Mesendoderm (in vitro differentiated cells): Measurements from ENCODE around the gene AGRN.
A peak's percentile ranks its signal among the peaks of the same experiment; 100 is the strongest.

ENCODE experiments used
- DNase-seq: peaks from one replicate; pipeline ENCODE4 v3.0.0; 2013
- H2AK5ac ChIP-seq: 2 replicates; pipeline ENCODE4 v1.6.1; 2013; ENCODE audit warnings: low read length, inconsistent platforms
- H2BK120ac ChIP-seq: 2 replicates; pipeline ENCODE4 v1.6.1; 2013; ENCODE audit warnings: low read depth, mild to moderate bottlenecking, low read length, moderate library complexity, mixed read lengths
- H2BK15ac ChIP-seq: replicated peaks from 2 replicates; pipeline ENCODE4 v1.6.1; 2013; ENCODE audit warnings: low read depth, mild to moderate bottlenecking, moderate library complexity
- H2BK5ac ChIP-seq: 2 replicates; pipeline ENCODE4 v1.6.1; 2013; ENCODE audit warnings: low read length, inconsistent platforms
- H3K18ac ChIP-seq: 2 replicates; pipeline ENCODE4 v1.6.1; 2013; ENCODE audit warnings: mild to moderate bottlenecking, low read length, mixed read lengths
- H3K23ac ChIP-seq: one replicate; pipeline ENCODE4 v1.6.1; 2013; ENCODE audit warnings: low read length
- H3K27ac ChIP-seq: 2 replicates; pipeline ENCODE4 v1.5.1; 2013; ENCODE audit warnings: low read depth, mild to moderate bottlenecking, inconsistent platforms, low read length, moderate library complexity
- H3K27me3 ChIP-seq: 2 replicates; pipeline ENCODE4 v1.6.1; 2013; ENCODE audit warnings: low read length, control low read depth, mild to moderate bottlenecking, inconsistent platforms; ENCODE audit not compliant: insufficient read depth, poor library complexity
- H3K36me3 ChIP-seq: 2 replicates; pipeline ENCODE4 v1.6.1; 2013; ENCODE audit warnings: low read length, inconsistent platforms; ENCODE audit not compliant: control insufficient read depth, insufficient read depth
- H3K4ac ChIP-seq: one replicate; pipeline ENCODE4 v1.6.1; 2013; ENCODE audit warnings: low read depth, mild to moderate bottlenecking, low read length, moderate library complexity
- H3K4me1 ChIP-seq: 2 replicates; pipeline ENCODE4 v1.6.1; 2013; ENCODE audit warnings: low read depth, low read length, inconsistent platforms; ENCODE audit not compliant: control insufficient read depth
- H3K4me2 ChIP-seq: 2 replicates; pipeline ENCODE4 v1.6.1; 2013; ENCODE audit warnings: low read length
- H3K4me3 ChIP-seq: 2 replicates; pipeline ENCODE4 v1.5.1; 2013; ENCODE audit warnings: mild to moderate bottlenecking, low read length
- H3K56ac ChIP-seq: one replicate; pipeline ENCODE4 v1.6.1; 2013; ENCODE audit warnings: low read length
- H3K79me1 ChIP-seq: 2 replicates; pipeline ENCODE4 v1.6.1; 2013; ENCODE audit warnings: low read length, inconsistent platforms
- H3K79me2 ChIP-seq: 2 replicates; pipeline ENCODE4 v1.6.1; 2013; ENCODE audit warnings: mild to moderate bottlenecking, low read length; ENCODE audit not compliant: control insufficient read depth, insufficient read depth
- H3K9ac ChIP-seq: 2 replicates; pipeline ENCODE4 v1.6.1; 2013; ENCODE audit warnings: low read length, inconsistent platforms
- H4K5ac ChIP-seq: one replicate; pipeline ENCODE4 v1.6.1; 2013; ENCODE audit warnings: low read length
- H4K8ac ChIP-seq: one replicate; pipeline ENCODE4 v1.6.1; 2013; ENCODE audit warnings: low read depth, mild to moderate bottlenecking, control low read depth, low read length, moderate library complexity
- WGBS: extraction: QIAGEN DNeasy Blood & Tissue Kit; methylation state at CpG from one replicate; pipeline ENCODE4 v1.1.7; 2013; ENCODE audit warnings: low lambda C conversion rate, missing lambda C conversion rate; ENCODE audit not compliant: insufficient coverage; ENCODE audit errors: extremely low coverage; 5-methylcytosine and 5-hydroxymethylcytosine counted together

Gene AGRN

GRCh38 chr1:1034439-1034781 is 14.5 kb downstream of the AGRN start:
- no peak overlapping the region for H2BK120ac ChIP-seq
- H3K4me1 ChIP-seq, result no peaks in the 10 kb centered on the region

DNA sequence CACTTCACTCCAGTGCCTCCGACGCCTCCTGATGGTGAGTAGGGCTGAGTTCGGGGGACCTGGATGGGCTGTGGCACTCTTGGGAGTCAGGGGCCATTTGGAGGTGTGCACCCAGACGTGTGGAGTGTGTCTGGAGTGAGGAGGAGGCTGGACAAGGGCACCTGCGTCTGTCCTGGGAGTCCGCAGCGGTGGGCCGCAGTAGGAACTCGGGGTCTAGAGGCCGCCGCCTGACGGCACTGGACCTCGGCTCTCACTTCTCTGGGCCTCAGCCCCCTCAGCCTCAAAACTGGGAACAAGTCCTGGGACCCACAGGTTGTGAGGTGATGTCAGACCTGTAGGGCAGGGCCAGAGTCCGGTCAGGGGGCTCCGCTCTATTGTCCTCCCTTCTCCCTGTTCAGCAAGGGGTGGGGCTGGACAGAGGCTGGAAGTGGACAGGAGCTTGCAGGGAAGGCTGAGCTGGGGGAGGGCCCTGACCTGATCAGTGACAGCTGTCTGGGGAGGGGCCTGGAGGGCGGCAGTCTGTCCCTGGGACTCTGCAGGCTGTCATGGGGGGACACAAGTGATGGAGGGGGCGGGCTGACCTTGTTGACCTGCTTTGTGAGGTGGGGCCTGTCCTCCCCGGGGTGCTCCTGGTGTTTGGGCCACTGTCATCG is 15.5 kb downstream of the AGRN start:
- no peak overlapping the region for H3K4ac ChIP-seq
- H2BK120ac ChIP-seq, result no peak overlapping the region

More at GRCh38 chr1:1034439-1034781, 14.5 kb downstream of the AGRN start:
- H3K36me3 ChIP-seq, result no peaks in the 10 kb centered on the region
- no peak overlapping the region for H3K18ac ChIP-seq
- peak overlapping the region; percentile 71 for H3K9ac ChIP-seq
- no peak overlapping the region for H4K8ac ChIP-seq
- H2BK5ac ChIP-seq, result no peak overlapping the region
- no peaks in the 10 kb centered on the region for H3K79me1 ChIP-seq
- no peak overlapping the region for H4K5ac ChIP-seq
- no peak overlapping the region for H3K4ac ChIP-seq
- H3K23ac ChIP-seq, result peak overlapping the region; percentile 94
- no peak overlapping the region for H2AK5ac ChIP-seq
- peak; percentile 48 for DNase-seq
- no peaks in the 10 kb centered on the region for H3K79me2 ChIP-seq
- H3K27ac ChIP-seq, result no peak overlapping the region
- peak overlapping the region; percentile 74 for H3K56ac ChIP-seq
- no CpG with 5 or more reads among the region's 30 CpGs for WGBS
- H2BK15ac ChIP-seq, result no peak overlapping the region
- peak overlapping the region; percentile 70 for H3K4me2 ChIP-seq
- H3K4me3 ChIP-seq, result no peak overlapping the region
- no peaks in the 10 kb centered on the region for H3K27me3 ChIP-seq

GRCh38 chr1:1037366-1038327 is 17.7 kb downstream of the AGRN start:
- Histone ChIP-seq H4K5ac (no peak overlapping the region), H3K36me3 (no peaks in the 10 kb centered on the region), H3K4ac (no peak overlapping the region), H3K27me3 (no peaks in the 10 kb centered on the region), H3K56ac (no peak overlapping the region), H3K18ac (no peak overlapping the region), H3K4me3 (no peak overlapping the region), H3K4me2 (no peak overlapping the region), H3K79me2 (no peaks in the 10 kb centered on the region), H3K27ac (no peak overlapping the region), H3K79me1 (no peaks in the 10 kb centered on the region), H3K4me1 (no peaks in the 10 kb centered on the region), H3K23ac (no peak overlapping the region), H2BK15ac (no peak overlapping the region), H2BK5ac (no peak overlapping the region), H2BK120ac (no peak overlapping the region), H4K8ac (no peak overlapping the region), H3K9ac (no peak overlapping the region), H2AK5ac (no peak overlapping the region)
- DNase-seq, result no peak
- WGBS, result no CpG with 5 or more reads among the region's 30 CpGs

More for the DNA sequence above, 15.5 kb downstream of the AGRN start:
- H3K56ac ChIP-seq, result no peak overlapping the region
- no peak overlapping the region for H4K8ac ChIP-seq
- H3K4me1 ChIP-seq, result no peaks in the 10 kb centered on the region
- no peak overlapping the region for H2BK15ac ChIP-seq
- H3K36me3 ChIP-seq, result no peaks in the 10 kb centered on the region
- no peak overlapping the region for H3K9ac ChIP-seq
- WGBS, result no CpG with 5 or more reads among the region's 19 CpGs
- no peaks in the 10 kb centered on the region for H3K79me2 ChIP-seq
- no peak overlapping the region for H4K5ac ChIP-seq
- DNase-seq, result no peak
- no peaks in the 10 kb centered on the region for H3K79me1 ChIP-seq
- H3K27ac ChIP-seq, result no peak overlapping the region
- H3K4me3 ChIP-seq, result no peak overlapping the region
- no peak overlapping the region for H3K23ac ChIP-seq
- H3K4me2 ChIP-seq, result no peak overlapping the region
- H3K27me3 ChIP-seq, result no peaks in the 10 kb centered on the region
- no peak overlapping the region for H2BK5ac ChIP-seq
- H3K18ac ChIP-seq, result no peak overlapping the region
- H2AK5ac ChIP-seq, result no peak overlapping the region

DNA sequence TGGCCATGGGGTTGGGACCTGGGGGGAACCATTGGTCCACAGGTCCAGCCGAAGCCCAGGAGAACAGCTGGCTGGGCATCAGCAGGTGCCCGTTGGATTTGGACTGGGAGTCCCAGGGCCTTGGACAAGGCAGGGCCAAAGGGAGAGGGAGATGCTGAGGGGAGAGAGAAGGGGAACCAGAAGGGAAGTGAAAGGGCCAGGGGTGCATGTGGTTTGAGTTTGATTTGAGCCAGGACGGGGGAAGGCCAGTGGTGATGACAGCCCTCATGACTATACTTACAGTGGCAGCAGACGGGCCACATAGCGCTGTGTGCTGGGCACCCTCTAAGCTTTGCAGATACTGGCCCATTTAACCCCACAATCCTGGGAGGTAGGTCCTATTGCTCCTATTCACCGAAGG is 18.8 kb downstream of the AGRN start:
- Histone ChIP-seq H3K4me1 (no peaks in the 10 kb centered on the region), H3K79me2 (no peaks in the 10 kb centered on the region), H3K56ac (no peak overlapping the region), H3K18ac (no peak overlapping the region), H3K4me3 (no peak overlapping the region), H3K36me3 (no peaks in the 10 kb centered on the region), H3K4ac (no peak overlapping the region), H3K23ac (no peak overlapping the region), H3K9ac (no peak overlapping the region), H3K79me1 (no peaks in the 10 kb centered on the region), H2BK5ac (no peak overlapping the region), H3K4me2 (no peak overlapping the region), H3K27me3 (no peaks in the 10 kb centered on the region), H2AK5ac (no peak overlapping the region), H3K27ac (no peak overlapping the region), H4K8ac (no peak overlapping the region), H4K5ac (no peak overlapping the region), H2BK15ac (no peak overlapping the region), H2BK120ac (no peak overlapping the region)
- no peak for DNase-seq
- no CpG with 5 or more reads among the region's 6 CpGs for WGBS

DNA sequence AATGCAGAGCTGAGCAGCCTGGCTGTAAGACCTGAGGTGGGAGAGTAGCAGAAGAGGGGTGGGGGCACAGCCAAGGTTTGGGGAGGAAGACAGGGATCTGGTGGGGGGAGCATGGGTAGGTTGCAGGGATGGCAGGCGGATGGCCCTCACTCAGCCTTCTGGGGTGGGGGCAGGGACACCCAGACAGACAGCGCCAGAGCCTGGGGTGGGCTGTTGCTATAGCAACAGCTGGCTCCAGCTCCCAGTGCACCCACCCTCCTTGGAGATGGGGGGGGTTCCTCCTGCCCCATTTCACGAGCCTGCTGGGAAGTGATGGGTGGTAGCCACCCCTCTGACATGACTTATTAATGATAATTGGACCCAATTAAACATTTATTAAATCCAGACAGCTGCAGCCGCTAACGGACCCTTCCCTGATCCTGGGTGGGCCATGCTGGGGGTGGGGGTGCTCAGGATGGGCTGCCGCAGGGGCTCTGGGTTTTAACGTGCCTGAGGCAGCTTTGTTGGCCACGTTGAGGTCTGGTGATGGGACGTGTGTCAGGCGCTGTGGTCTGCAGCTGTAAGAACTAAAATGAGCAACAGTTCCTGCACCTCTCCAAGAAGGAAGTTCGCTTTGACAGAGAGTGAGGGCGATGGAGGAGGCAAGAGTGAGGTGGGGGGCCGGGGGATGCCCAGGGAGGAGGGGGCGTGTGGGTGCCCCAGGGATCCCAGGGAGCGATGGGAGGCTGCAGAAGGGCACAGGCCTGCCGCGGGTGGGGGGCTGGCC is 19.4 kb downstream of the AGRN start:
- DNase-seq, result no peak
- no peak overlapping the region for H3K4me3 ChIP-seq
- H3K4me2 ChIP-seq, result no peak overlapping the region
- H2BK5ac ChIP-seq, result no peak overlapping the region
- H3K9ac ChIP-seq, result no peak overlapping the region
- H3K4me1 ChIP-seq, result no peaks in the 10 kb centered on the region
- no peaks in the 10 kb centered on the region for H3K36me3 ChIP-seq
- no peak overlapping the region for H3K27ac ChIP-seq
- H3K79me1 ChIP-seq, result no peaks in the 10 kb centered on the region
- no peak overlapping the region for H3K56ac ChIP-seq
- no peak overlapping the region for H2AK5ac ChIP-seq
- H2BK15ac ChIP-seq, result no peak overlapping the region
- no peak overlapping the region for H3K18ac ChIP-seq
- no peak overlapping the region for H4K5ac ChIP-seq
- no peaks in the 10 kb centered on the region for H3K79me2 ChIP-seq
- no peak overlapping the region for H3K4ac ChIP-seq
- WGBS, result no CpG with 5 or more reads among the region's 17 CpGs
- no peak overlapping the region for H2BK120ac ChIP-seq
- H3K23ac ChIP-seq, result no peak overlapping the region
- H3K27me3 ChIP-seq, result no peaks in the 10 kb centered on the region
- H4K8ac ChIP-seq, result no peak overlapping the region
